AG09309 (cell line): ENCODE measurements around the gene GPSM3.

Experiments used
- DNase-seq: peaks from one replicate; pipeline ENCODE4 v3.0.0-alpha.2; 2010; ENCODE audit warnings: low read depth
- H3K4me3 ChIP-seq: 2 replicates; pipeline ENCODE4 v1.5.1; 2011; ENCODE audit warnings: mild to moderate bottlenecking, low read depth, low read length, moderate library complexity; ENCODE audit not compliant: control insufficient read depth
- CTCF ChIP-seq: IDR thresholded peaks from 2 replicates; pipeline ENCODE4 v1.5.1; 2011; ENCODE audit warnings: mild to moderate bottlenecking, low read depth, low read length, inconsistent platforms; ENCODE audit not compliant: insufficient read depth, control insufficient read depth; ENCODE audit errors: missing control alignments

GPSM3 gene

GRCh38 chr6:32173051-32173727, 19.3 kb downstream of the GPSM3 start:
- DNase-seq: no peak
- no peak overlapping the region for H3K4me3 ChIP-seq
- TF ChIP-seq CTCF: no peak

- no peak for TF ChIP-seq CTCF
- no peak overlapping the region for H3K4me3 ChIP-seq
- no peak for DNase-seq
Observed at GRCh38 chr6:32171234-32171633, 21.2 kb downstream of the GPSM3 start.

GRCh38 chr6:32170294-32170693, 22.1 kb downstream of the GPSM3 start:
- no peak overlapping the region for H3K4me3 ChIP-seq
- DNase-seq: no peak
- TF ChIP-seq CTCF: no peak

GRCh38 chr6:32168807-32169591, 23.4 kb downstream of the GPSM3 start:
- no peak for DNase-seq
- no peak for TF ChIP-seq CTCF

GRCh38 chr6:32168350-32168749, 24.1 kb downstream of the GPSM3 start:
- no peak for DNase-seq
- TF ChIP-seq CTCF: no peak
- H3K4me3 ChIP-seq: no peak overlapping the region

More at GRCh38 chr6:32168807-32169591, 23.4 kb downstream of the GPSM3 start:
- no peak overlapping the region for H3K4me3 ChIP-seq

GRCh38 chr6:32167761-32168262, 24.6 kb downstream of the GPSM3 start:
- no peak for TF ChIP-seq CTCF
- no peak for DNase-seq
- H3K4me3 ChIP-seq: no peak overlapping the region
